HEK293 (cell line): Measurements from ENCODE around the gene JAKMIP1.

Experiments used
- CTCF ChIA-PET: fragments of 350-600 bp; formaldehyde crosslinking; extraction: SDS; loops from one replicate; lab custom pipeline; 2021; ENCODE audit warnings: antibody characterized with exemption; lab: Yijun Ruan, JAX
- POLR2A ChIA-PET: fragments of 300-600 bp; formaldehyde crosslinking; extraction: SDS; loops from one replicate; lab custom pipeline; 2020; ENCODE audit warnings: antibody characterized with exemption, inconsistent platforms; lab: Yijun Ruan, JAX
- H3K27ac ChIP-seq: fragments of 200-500 bp; sonication (Bioruptor generic); 2 replicates; pipeline ENCODE4 v1.5.1; 2014; ENCODE audit warnings: low read depth, low read length, control low read depth, inconsistent platforms; ENCODE audit errors: extremely low read depth
- H3K36me3 ChIP-seq, 2 experiments: fragments of 200-500 bp in 1 of 2; sonication (Bioruptor generic) in 1 of 2; 1 replicate in 1 of 2; 2 replicates in 1 of 2; pipeline ENCODE4 v1.5.1; 2014 to 2017; ENCODE audit warnings: inconsistent platforms in 2 of 2, low read length in 2 of 2; ENCODE audit not compliant: control insufficient read depth in 2 of 2, insufficient read depth in 1 of 2
- H3K4me1 ChIP-seq: fragments of 200-500 bp; sonication (Bioruptor generic); 2 replicates; pipeline ENCODE4 v1.5.1; 2014; ENCODE audit warnings: mild to moderate bottlenecking, low read length, inconsistent platforms; ENCODE audit not compliant: control insufficient read depth, insufficient read depth
- H3K4me3 ChIP-seq: 2 replicates; pipeline ENCODE4 v1.5.1; 2011; ENCODE audit warnings: low read depth, mild to moderate bottlenecking, control low read depth, low read length, moderate library complexity
- H3K9me3 ChIP-seq: fragments of 200-500 bp; sonication (Bioruptor generic); 2 replicates; pipeline ENCODE4 v1.5.1; 2014; ENCODE audit warnings: low read depth, low read length, inconsistent platforms; ENCODE audit not compliant: control insufficient read depth, insufficient read depth
- KLF1 ChIP-seq: fragments of 450-650 bp; formaldehyde crosslinking; IDR thresholded peaks from 2 replicates; pipeline ENCODE4 v1.5.1; 2016; ENCODE audit warnings: missing biosample characterization, missing genetic modification characterization
- KLF16 ChIP-seq: fragments of 450-650 bp; formaldehyde crosslinking; IDR thresholded peaks from 2 replicates; pipeline ENCODE4 v1.5.1; 2017; ENCODE audit warnings: missing biosample characterization, missing genetic modification characterization
- KLF9 ChIP-seq: fragments of 450-650 bp; formaldehyde crosslinking; IDR thresholded peaks from 2 replicates; pipeline ENCODE4 v1.5.1; 2016; ENCODE audit warnings: missing biosample characterization, missing genetic modification characterization, low read depth
- PBX3 ChIP-seq: sonication (generic); formaldehyde crosslinking; IDR thresholded peaks from 2 replicates; pipeline ENCODE4 v1.8.1; 2022; ENCODE audit warnings: mild to moderate bottlenecking, moderate library complexity, missing genetic modification reagents
- SALL2 ChIP-seq: fragments of 450-650 bp; formaldehyde crosslinking; IDR thresholded peaks from 2 replicates; pipeline ENCODE4 v1.5.0; 2017; ENCODE audit warnings: missing biosample characterization, mild to moderate bottlenecking, missing genetic modification characterization, borderline replicate concordance
- SP7 ChIP-seq: fragments of 450-650 bp; formaldehyde crosslinking; IDR thresholded peaks from 2 replicates; pipeline ENCODE4 v1.5.1; 2016; ENCODE audit warnings: missing biosample characterization, missing genetic modification characterization
- TSHZ1 ChIP-seq: fragments of 450-650 bp; formaldehyde crosslinking; IDR thresholded peaks from 2 replicates; pipeline ENCODE4 v1.5.1; 2016; ENCODE audit warnings: missing biosample characterization, missing genetic modification characterization, borderline replicate concordance
- ZBTB6 ChIP-seq: fragments of 450-650 bp; formaldehyde crosslinking; IDR thresholded peaks from 2 replicates; pipeline ENCODE4 v1.5.1; 2017; ENCODE audit warnings: missing biosample characterization, missing genetic modification characterization
- ZIC2 ChIP-seq: fragments of 450-650 bp; formaldehyde crosslinking; IDR thresholded peaks from 2 replicates; pipeline ENCODE4 v1.5.1; 2016; ENCODE audit warnings: missing biosample characterization, missing genetic modification characterization
- ZNF211 ChIP-seq: fragments of 450-650 bp; formaldehyde crosslinking; IDR thresholded peaks from 2 replicates; pipeline ENCODE4 v1.5.1; 2016; ENCODE audit warnings: low read depth, missing biosample characterization, missing genetic modification characterization
- ZNF223 ChIP-seq: fragments of 450-650 bp; formaldehyde crosslinking; IDR thresholded peaks from 2 replicates; pipeline ENCODE4 v1.5.1; 2016; ENCODE audit warnings: missing biosample characterization, missing genetic modification characterization
- ZNF248 ChIP-seq: fragments of 450-650 bp; formaldehyde crosslinking; IDR thresholded peaks from 2 replicates; pipeline ENCODE4 v1.5.1; 2017; ENCODE audit warnings: missing biosample characterization, missing genetic modification characterization
- ZNF350 ChIP-seq: fragments of 450-650 bp; formaldehyde crosslinking; IDR thresholded peaks from 2 replicates; pipeline ENCODE4 v1.5.0; 2017; ENCODE audit warnings: missing biosample characterization, mild to moderate bottlenecking, missing genetic modification characterization
- ZNF510 ChIP-seq: fragments of 450-650 bp; formaldehyde crosslinking; IDR thresholded peaks from 2 replicates; pipeline ENCODE4 v1.5.1; 2018; ENCODE audit warnings: mild to moderate bottlenecking, missing genetic modification characterization, missing biosample characterization; ENCODE audit not compliant: insufficient replicate concordance
- ZNF549 ChIP-seq: fragments of 450-650 bp; IDR thresholded peaks from 2 replicates; pipeline ENCODE4 v1.5.1; 2018; ENCODE audit warnings: missing biosample characterization, missing genetic modification characterization, mild to moderate bottlenecking, inconsistent platforms, moderate library complexity
- ZNF580 ChIP-seq: fragments of 450-650 bp; formaldehyde crosslinking; IDR thresholded peaks from 2 replicates; pipeline ENCODE4 v1.5.1; 2016; ENCODE audit warnings: missing biosample characterization, missing genetic modification characterization
- ZNF747 ChIP-seq: fragments of 450-650 bp; formaldehyde crosslinking; IDR thresholded peaks from 2 replicates; pipeline ENCODE4 v1.5.1; 2016; ENCODE audit warnings: missing biosample characterization, missing genetic modification characterization

The JAKMIP1 gene

GRCh38 chr4:6239968-6240367, 39.6 kb upstream of the JAKMIP1 start:
- TF ChIP-seq ZNF248 (no peak), KLF16 (no peak), ZNF510 (tag by site-specific recombination) (no peak), ZNF549 (tag by site-specific recombination) (no peak), KLF9 (tag by site-specific recombination) (no peak)
- H3K27ac ChIP-seq = no peak overlapping the region
- H3K4me1 ChIP-seq = no peaks in the 10 kb centered on the region
- CTCF ChIA-PET = interaction anchor here (0.6 to 1.9 kb wide), 2 partner anchors 10 to 606 kb away, joined by 3 to 7 read pairs; no protein-coding TSS in a partner anchor
- no peaks in the 10 kb centered on the region for H3K9me3 ChIP-seq
- no peaks in the 10 kb centered on the region for H3K36me3 ChIP-seq
- no peak overlapping the region for H3K4me3 ChIP-seq
- POLR2A ChIA-PET = no interaction called here

- no peak overlapping the region for H3K4me3 ChIP-seq
- H3K4me1 ChIP-seq = no peaks in the 10 kb centered on the region
- TF ChIP-seq ZBTB6 (tag by site-specific recombination) (no peak), KLF1 (no peak)
- POLR2A ChIA-PET = no interaction called here
- no peaks in the 10 kb centered on the region for H3K36me3 ChIP-seq
- H3K27ac ChIP-seq = no peak overlapping the region
- CTCF ChIA-PET = interaction anchor here (1.9 kb wide), 1 partner anchor 11 kb away, joined by 7 read pairs; no protein-coding TSS in a partner anchor
- no peaks in the 10 kb centered on the region for H3K9me3 ChIP-seq
Measured at GRCh38 chr4:6239486-6239885, 39.1 kb upstream of the JAKMIP1 start.

GRCh38 chr4:6236816-6237390, 36.6 kb upstream of the JAKMIP1 start:
- no peaks in the 10 kb centered on the region for H3K36me3 ChIP-seq
- TF ChIP-seq TSHZ1 = no peak
- H3K4me1 ChIP-seq = no peaks in the 10 kb centered on the region
- ChIA-PET CTCF (interaction anchor here (1.9 kb wide), 1 partner anchor 13 kb away, joined by 7 read pairs; no protein-coding TSS in a partner anchor), POLR2A (no interaction called here)
- no peaks in the 10 kb centered on the region for H3K9me3 ChIP-seq
- H3K4me3 ChIP-seq = no peak overlapping the region
- H3K27ac ChIP-seq = no peak overlapping the region

- no peak overlapping the region for H3K27ac ChIP-seq
- H3K9me3 ChIP-seq = no peaks in the 10 kb centered on the region
- H3K4me3 ChIP-seq = no peak overlapping the region
- ChIA-PET CTCF (no interaction called here), POLR2A (no interaction called here)
- no peaks in the 10 kb centered on the region for H3K36me3 ChIP-seq
- no peaks in the 10 kb centered on the region for H3K4me1 ChIP-seq
- TF ChIP-seq ZNF580 = no peak
- no peak for TF ChIP-seq ZNF350 (tag by site-specific recombination)
- TF ChIP-seq ZNF223 (tag by site-specific recombination) = no peak
- TF ChIP-seq ZNF211 (tag by site-specific recombination) = no peak
- no peak for TF ChIP-seq ZBTB6 (tag by site-specific recombination)
- no peak for TF ChIP-seq SP7 (tag by site-specific recombination)
- no peak for TF ChIP-seq SALL2 (tag by site-specific recombination)
- no peak for TF ChIP-seq ZNF747 (tag by site-specific recombination)
- no peak for TF ChIP-seq ZIC2 (tag by site-specific recombination)
- no peak for TF ChIP-seq PBX3 (CRISPR knock-in tag)
Measured at GRCh38 chr4:6235901-6236640, 35.7 kb upstream of the JAKMIP1 start.
